GM23338 (cell line): ENCODE data around the gene BANP. TPM values are rescaled to one million over a fixed set of nuclear protein-coding genes. Genes with fewer than 3 reads are reported as not detected.

Source experiments
- ATAC-seq: fragments of 200-7000 bp; cut with Tn5 transposase; 3 replicates; pipeline ENCODE4 v1.9.1; 2020
- DNase-seq: peaks from one replicate; pipeline ENCODE4 v3.0.0-alpha.2; 2015; ENCODE audit warnings: low spot score
- H2AFZ ChIP-seq: fragments of 200-600 bp; sonication (generic); 2 replicates; pipeline ENCODE4 v1.8.0; 2016; ENCODE audit warnings: antibody characterized with exemption, mild to moderate bottlenecking, moderate library complexity
- H3F3A ChIP-seq: fragments of 200-600 bp; sonication (generic); replicated peaks from 2 replicates; pipeline ENCODE4 v1.8.0; 2017; ENCODE audit warnings: antibody characterized with exemption, mixed run types, low read depth
- H3K27ac ChIP-seq: fragments of 200-600 bp; sonication (generic); 2 replicates; pipeline ENCODE4 v1.6.1; 2016; ENCODE audit warnings: low read depth
- H3K27me3 ChIP-seq: fragments of 200-600 bp; sonication (generic); 2 replicates; pipeline ENCODE4 v1.8.0; 2016; ENCODE audit warnings: mild to moderate bottlenecking, mixed run types, moderate library complexity; ENCODE audit not compliant: insufficient read depth
- H3K36me3 ChIP-seq: fragments of 200-600 bp; sonication (generic); 2 replicates; pipeline ENCODE4 v1.8.0; 2016; ENCODE audit warnings: mild to moderate bottlenecking; ENCODE audit not compliant: insufficient read depth
- H3K4me1 ChIP-seq: fragments of 200-600 bp; sonication (generic); 2 replicates; pipeline ENCODE4 v1.8.0; 2016; ENCODE audit warnings: mild to moderate bottlenecking, moderate library complexity; ENCODE audit not compliant: insufficient read depth
- H3K4me2 ChIP-seq: fragments of 200-600 bp; sonication (generic); 2 replicates; pipeline ENCODE4 v1.7.1; 2017; ENCODE audit warnings: mixed run types
- H3K4me3 ChIP-seq: fragments of 200-600 bp; sonication (generic); 2 replicates; pipeline ENCODE4 v1.6.1; 2016; ENCODE audit warnings: mixed run types
- H3K79me2 ChIP-seq: fragments of 200-600 bp; sonication (generic); replicated peaks from 2 replicates; pipeline ENCODE4 v1.8.0; 2017; ENCODE audit warnings: mild to moderate bottlenecking; ENCODE audit not compliant: insufficient read depth
- H3K9me2 ChIP-seq: fragments of 200-600 bp; sonication (generic); 2 replicates; pipeline ENCODE4 v1.8.0; 2017; ENCODE audit not compliant: insufficient read depth
- H4K20me1 ChIP-seq: fragments of 200-600 bp; sonication (generic); replicated peaks from 2 replicates; pipeline ENCODE4 v1.8.0; 2017; ENCODE audit warnings: mild to moderate bottlenecking; ENCODE audit not compliant: insufficient read depth
- H3K27ac Mint-ChIP-seq: 2 replicates; pipeline ENCODE4 v1.8.0; 2020; ENCODE audit warnings: inconsistent platforms, mild to moderate bottlenecking, moderate library complexity, mixed read lengths
- H3K27me3 Mint-ChIP-seq: 3 replicates; pipeline ENCODE4 v1.8.0; 2022; ENCODE audit warnings: low read depth, mild to moderate bottlenecking, moderate library complexity, mixed read lengths, inconsistent platforms; ENCODE audit not compliant: insufficient read depth, poor library complexity
- H3K36me3 Mint-ChIP-seq: 3 replicates; pipeline ENCODE4 v1.8.0; 2021; ENCODE audit warnings: low read depth, mild to moderate bottlenecking, inconsistent platforms, moderate library complexity, mixed read lengths
- H3K4me1 Mint-ChIP-seq: 3 replicates; pipeline ENCODE4 v1.8.0; 2020; ENCODE audit warnings: mild to moderate bottlenecking, inconsistent platforms, mixed read lengths
- H3K4me3 Mint-ChIP-seq: 3 replicates; pipeline ENCODE4 v1.8.0; 2021; ENCODE audit warnings: moderate library complexity, mild to moderate bottlenecking, inconsistent platforms, mixed read lengths
- H3K9me3 Mint-ChIP-seq: 3 replicates; pipeline ENCODE4 v1.8.0; 2020; ENCODE audit warnings: moderate library complexity, mild to moderate bottlenecking, inconsistent platforms, mixed read lengths
- CREB1 ChIP-seq: fragments of 250-450 bp; sonication (Bioruptor Pico); IDR thresholded peaks from 2 replicates; pipeline ENCODE4 v1.5.0; 2020; ENCODE audit warnings: low read depth, mild to moderate bottlenecking, moderate library complexity
- CTCF ChIP-seq, 2 experiments: fragments of 200-600 bp in 1 of 2; sonication (generic) in 1 of 2; conservative IDR thresholded peaks; 2 replicates each; pipeline versions ENCODE4 v1.5.1 to v1.6.1; 2016 to 2017; ENCODE audit warnings: antibody characterized with exemption in 2 of 2, low read depth in 2 of 2, mild to moderate bottlenecking in 2 of 2, moderate library complexity in 1 of 2
- ETS1 ChIP-seq: IDR thresholded peaks from 2 replicates; pipeline ENCODE4 v1.6.1; 2016; ENCODE audit warnings: antibody characterized with exemption
- EZH2 ChIP-seq: fragments of 200-600 bp; sonication (generic); IDR thresholded peaks from one replicate; pipeline ENCODE4 v1.8.0; 2017; ENCODE audit warnings: antibody characterized with exemption, mild to moderate bottlenecking, low read depth; ENCODE audit not compliant: unreplicated experiment
- EZH2phosphoT487 ChIP-seq: fragments of 200-600 bp; sonication (generic); IDR thresholded peaks from one replicate; pipeline ENCODE4 v1.8.1; 2018; ENCODE audit warnings: antibody characterized with exemption; ENCODE audit not compliant: unreplicated experiment
- JUNB ChIP-seq: IDR thresholded peaks from one replicate; pipeline ENCODE4 v1.6.1; 2016; ENCODE audit warnings: antibody characterized with exemption; ENCODE audit not compliant: unreplicated experiment
- NANOG ChIP-seq: IDR thresholded peaks from 2 replicates; pipeline ENCODE4 v1.6.1; 2016; ENCODE audit warnings: antibody characterized with exemption, borderline replicate concordance
- POLR2AphosphoS5 ChIP-seq: IDR thresholded peaks from 2 replicates; pipeline ENCODE4 v1.6.1; 2016; ENCODE audit warnings: antibody characterized with exemption, low read depth
- REST ChIP-seq: IDR thresholded peaks from one replicate; pipeline ENCODE4 v1.6.1; 2018; ENCODE audit warnings: antibody characterized with exemption; ENCODE audit not compliant: unreplicated experiment
- STAT1 ChIP-seq: IDR thresholded peaks from one replicate; pipeline ENCODE4 v1.6.1; 2016; ENCODE audit warnings: antibody characterized with exemption; ENCODE audit not compliant: unreplicated experiment
- ZNF114 ChIP-seq: fragments of 250-450 bp; sonication (Bioruptor Pico); IDR thresholded peaks from 2 replicates; pipeline ENCODE4 v1.5.0; 2020; ENCODE audit warnings: mild to moderate bottlenecking, moderate library complexity
- ZNF331 ChIP-seq: fragments of 250-450 bp; sonication (Bioruptor Pico); IDR thresholded peaks from 2 replicates; pipeline ENCODE4 v1.5.0; 2020; ENCODE audit warnings: low read depth, mild to moderate bottlenecking, moderate library complexity
- polyA plus RNA-seq: library from polyadenylated mRNA; unstranded; fragments of >200 nt; fragmentation: Nextera tagmentation; extraction: Ambion mirVana; gene quantifications from 2 replicates; pipeline ENCODE4 v1.2.1, GENCODE V29; 2016
- total RNA-seq: library from RNA; depleted of rRNA; stranded (reverse); fragments of >200 nt; shearing (Covaris generic); gene quantifications from 2 replicates; pipeline ENCODE4 v1.2.3, GENCODE V29; 2014
- TF ChIP-seq, protein P1 (sequence below): fragments of 250-450 bp; sonication (Bioruptor Pico); IDR thresholded peaks from 2 replicates; pipeline ENCODE4 v1.5.0; 2020; ENCODE audit warnings: mild to moderate bottlenecking, moderate library complexity

Gene BANP
- total and polyA plus RNA-seq, 2 experiments from 2014 or later: 22.3 to 48.0 TPM

- H3K4me3 Mint-ChIP-seq: no peak overlapping the region
- 0 out of 2 replicates have a peak, but pooled peaks cover 6% of the 10 kb centered on the region for H3F3A ChIP-seq
- H3K27ac Mint-ChIP-seq: no peak overlapping the region
Measured at GRCh38 chr16:87917503-87917902, 33.7 kb upstream of the BANP start.

More at GRCh38 chr16:87917503-87917902, 33.7 kb upstream of the BANP start:
- ATAC-seq: no peak
- no peaks in the 10 kb centered on the region for H4K20me1 ChIP-seq
- Mint-ChIP-seq H3K4me1 (peaks cover 3% of the 10 kb centered on the region; the same call in 2 of the 3 replicates), H3K27me3 (peaks cover 14% of the 10 kb centered on the region), H3K9me3 (0 out of 3 replicates have a peak, but pooled peaks cover 6% of the 10 kb centered on the region), H3K36me3 (no peaks in the 10 kb centered on the region; the same call in 2 of the 3 replicates)
- H3K4me3 ChIP-seq: no peak overlapping the region
- no peaks in the 10 kb centered on the region for H3K27me3 ChIP-seq
- H3K4me1 ChIP-seq: no peaks in the 10 kb centered on the region
- no peak overlapping the region for H3K4me2 ChIP-seq
- no peaks in the 10 kb centered on the region for H3K79me2 ChIP-seq
- no peaks in the 10 kb centered on the region for H3K9me2 ChIP-seq
- TF ChIP-seq CTCF (conservative IDR thresholded peaks at IDR 0.05; ENCODE audit: low read depth in 2 of 2) (no peak), JUNB (no peak), ETS1 (no peak), NANOG (no peak), ZNF331 (CRISPR knock-in tag) (no peak), POLR2AphosphoS5 (no peak), REST (no peak), EZH2 (no peak), CREB1 (CRISPR knock-in tag) (no peak), ZNF114 (CRISPR knock-in tag) (no peak), STAT1 (no peak), EZH2phosphoT487 (no peak)
- TF ChIP-seq, protein P1, sequence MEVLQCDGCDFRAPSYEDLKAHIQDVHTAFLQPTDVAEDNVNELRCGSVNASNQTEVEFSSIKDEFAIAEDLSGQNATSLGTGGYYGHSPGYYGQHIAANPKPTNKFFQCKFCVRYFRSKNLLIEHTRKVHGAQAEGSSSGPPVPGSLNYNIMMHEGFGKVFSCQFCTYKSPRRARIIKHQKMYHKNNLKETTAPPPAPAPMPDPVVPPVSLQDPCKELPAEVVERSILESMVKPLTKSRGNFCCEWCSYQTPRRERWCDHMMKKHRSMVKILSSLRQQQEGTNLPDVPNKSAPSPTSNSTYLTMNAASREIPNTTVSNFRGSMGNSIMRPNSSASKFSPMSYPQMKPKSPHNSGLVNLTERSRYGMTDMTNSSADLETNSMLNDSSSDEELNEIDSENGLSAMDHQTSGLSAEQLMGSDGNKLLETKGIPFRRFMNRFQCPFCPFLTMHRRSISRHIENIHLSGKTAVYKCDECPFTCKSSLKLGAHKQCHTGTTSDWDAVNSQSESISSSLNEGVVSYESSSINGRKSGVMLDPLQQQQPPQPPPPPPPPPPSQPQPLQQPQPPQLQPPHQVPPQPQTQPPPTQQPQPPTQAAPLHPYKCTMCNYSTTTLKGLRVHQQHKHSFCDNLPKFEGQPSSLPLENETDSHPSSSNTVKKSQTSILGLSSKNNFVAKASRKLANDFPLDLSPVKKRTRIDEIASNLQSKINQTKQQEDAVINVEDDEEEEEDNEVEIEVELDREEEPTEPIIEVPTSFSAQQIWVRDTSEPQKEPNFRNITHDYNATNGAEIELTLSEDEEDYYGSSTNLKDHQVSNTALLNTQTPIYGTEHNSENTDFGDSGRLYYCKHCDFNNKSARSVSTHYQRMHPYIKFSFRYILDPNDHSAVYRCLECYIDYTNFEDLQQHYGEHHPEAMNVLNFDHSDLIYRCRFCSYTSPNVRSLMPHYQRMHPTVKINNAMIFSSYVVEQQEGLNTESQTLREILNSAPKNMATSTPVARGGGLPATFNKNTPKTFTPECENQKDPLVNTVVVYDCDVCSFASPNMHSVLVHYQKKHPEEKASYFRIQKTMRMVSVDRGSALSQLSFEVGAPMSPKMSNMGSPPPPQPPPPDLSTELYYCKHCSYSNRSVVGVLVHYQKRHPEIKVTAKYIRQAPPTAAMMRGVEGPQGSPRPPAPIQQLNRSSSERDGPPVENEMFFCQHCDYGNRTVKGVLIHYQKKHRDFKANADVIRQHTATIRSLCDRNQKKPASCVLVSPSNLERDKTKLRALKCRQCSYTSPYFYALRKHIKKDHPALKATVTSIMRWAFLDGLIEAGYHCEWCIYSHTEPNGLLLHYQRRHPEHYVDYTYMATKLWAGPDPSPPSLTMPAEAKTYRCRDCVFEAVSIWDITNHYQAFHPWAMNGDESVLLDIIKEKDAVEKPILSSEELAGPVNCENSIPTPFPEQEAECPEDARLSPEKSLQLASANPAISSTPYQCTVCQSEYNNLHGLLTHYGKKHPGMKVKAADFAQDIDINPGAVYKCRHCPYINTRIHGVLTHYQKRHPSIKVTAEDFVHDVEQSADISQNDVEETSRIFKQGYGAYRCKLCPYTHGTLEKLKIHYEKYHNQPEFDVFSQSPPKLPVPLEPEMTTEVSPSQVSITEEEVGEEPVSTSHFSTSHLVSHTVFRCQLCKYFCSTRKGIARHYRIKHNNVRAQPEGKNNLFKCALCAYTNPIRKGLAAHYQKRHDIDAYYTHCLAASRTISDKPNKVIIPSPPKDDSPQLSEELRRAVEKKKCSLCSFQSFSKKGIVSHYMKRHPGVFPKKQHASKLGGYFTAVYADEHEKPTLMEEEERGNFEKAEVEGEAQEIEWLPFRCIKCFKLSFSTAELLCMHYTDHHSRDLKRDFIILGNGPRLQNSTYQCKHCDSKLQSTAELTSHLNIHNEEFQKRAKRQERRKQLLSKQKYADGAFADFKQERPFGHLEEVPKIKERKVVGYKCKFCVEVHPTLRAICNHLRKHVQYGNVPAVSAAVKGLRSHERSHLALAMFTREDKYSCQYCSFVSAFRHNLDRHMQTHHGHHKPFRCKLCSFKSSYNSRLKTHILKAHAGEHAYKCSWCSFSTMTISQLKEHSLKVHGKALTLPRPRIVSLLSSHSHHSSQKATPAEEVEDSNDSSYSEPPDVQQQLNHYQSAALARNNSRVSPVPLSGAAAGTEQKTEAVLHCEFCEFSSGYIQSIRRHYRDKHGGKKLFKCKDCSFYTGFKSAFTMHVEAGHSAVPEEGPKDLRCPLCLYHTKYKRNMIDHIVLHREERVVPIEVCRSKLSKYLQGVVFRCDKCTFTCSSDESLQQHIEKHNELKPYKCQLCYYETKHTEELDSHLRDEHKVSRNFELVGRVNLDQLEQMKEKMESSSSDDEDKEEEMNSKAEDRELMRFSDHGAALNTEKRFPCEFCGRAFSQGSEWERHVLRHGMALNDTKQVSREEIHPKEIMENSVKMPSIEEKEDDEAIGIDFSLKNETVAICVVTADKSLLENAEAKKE (CRISPR knock-in tag): no peak
- H3K27ac ChIP-seq: no peak overlapping the region
- no peak overlapping the region for H2AFZ ChIP-seq
- no peaks in the 10 kb centered on the region for H3K36me3 ChIP-seq
- DNase-seq: no peak
